GM19397 (cell line): ENCODE results near the gene BICDL1.
"Not testable (repeated sequence)": the region's sequence is repeated elsewhere in the genome, so short reads cannot be mapped to it uniquely, and the experiment has no call there.

Experiments
- ATAC-seq: cut with Tn5 transposase; IDR thresholded peaks from one replicate; pipeline ENCODE4 v1.9.1; 2021; ENCODE audit warnings: mild to moderate bottlenecking, moderate library complexity; ENCODE audit not compliant: unreplicated experiment

The BICDL1 gene

GRCh38 chr12:119988472-119989360 lies at the start of gene BICDL1:
Gene BICDL1, plus strand, starts transcription at chr12:119989236. Its CDS starts 633 bp downstream, at chr12:119989869.
- ATAC-seq: peak; percentile 78

- no peak for ATAC-seq
These were observed 48.1 kb upstream of the BICDL1 start for GRCh38 chr12:119940897-119941296.

- ATAC-seq: no peak
These were observed 46.6 kb upstream of the BICDL1 start for GRCh38 chr12:119942386-119942785.

GRCh38 chr12:119946213-119946612 lies 42.8 kb upstream of the BICDL1 start:
- ATAC-seq: no peak

GRCh38 chr12:119949145-119949544 lies 39.9 kb upstream of the BICDL1 start:
- no peak for ATAC-seq

- no peak for ATAC-seq
These were observed 39.4 kb upstream of the BICDL1 start for GRCh38 chr12:119949594-119949993.

GRCh38 chr12:119956047-119956446 lies 33.0 kb upstream of the BICDL1 start:
- ATAC-seq: no peak

GRCh38 chr12:119957135-119957534 lies 31.9 kb upstream of the BICDL1 start:
- no peak for ATAC-seq

- no peak for ATAC-seq
These were observed 29.6 kb upstream of the BICDL1 start for GRCh38 chr12:119959435-119959834.

GRCh38 chr12:119964123-119964522 lies 24.9 kb upstream of the BICDL1 start:
- ATAC-seq: no peak

- no peak for ATAC-seq
These were observed 24.1 kb upstream of the BICDL1 start for GRCh38 chr12:119964929-119965328.

- no peak for ATAC-seq
These were observed 8.8 kb upstream of the BICDL1 start for GRCh38 chr12:119980242-119980641.

- ATAC-seq: not testable (repeated sequence)
These were observed 8.3 kb upstream of the BICDL1 start for GRCh38 chr12:119980702-119981101.

- peak; percentile 35 for ATAC-seq
These were observed 310 bp downstream of the BICDL1 start for GRCh38 chr12:119989361-119989730.

GRCh38 chr12:119989731-119990381 lies 820 bp downstream of the BICDL1 start:
- ATAC-seq: peak; percentile 37

- no peak for ATAC-seq
These were observed 1.4 kb downstream of the BICDL1 start for GRCh38 chr12:119990382-119990874.

- ATAC-seq: no peak
These were observed 3.2 kb downstream of the BICDL1 start for GRCh38 chr12:119992129-119992705.

- ATAC-seq: no peak
These were observed 6.0 kb downstream of the BICDL1 start for GRCh38 chr12:119994892-119995658.

- ATAC-seq: no peak
These were observed 7.4 kb downstream of the BICDL1 start for GRCh38 chr12:119996417-119996816.

- ATAC-seq: no peak
These were observed 9.6 kb downstream of the BICDL1 start for GRCh38 chr12:119998471-119999245.
